Measurements from ENCODE around the gene TPRX1. TPM values are rescaled to one million over a fixed set of nuclear protein-coding genes. Genes with fewer than 3 reads are reported as not detected.
"Not testable (repeated sequence)": the region's sequence is repeated elsewhere in the genome, so short reads cannot be mapped to it uniquely, and the experiment has no call there.

Gene TPRX1
- total and polyA plus RNA-seq, 8 donors, result not detected

DNA sequence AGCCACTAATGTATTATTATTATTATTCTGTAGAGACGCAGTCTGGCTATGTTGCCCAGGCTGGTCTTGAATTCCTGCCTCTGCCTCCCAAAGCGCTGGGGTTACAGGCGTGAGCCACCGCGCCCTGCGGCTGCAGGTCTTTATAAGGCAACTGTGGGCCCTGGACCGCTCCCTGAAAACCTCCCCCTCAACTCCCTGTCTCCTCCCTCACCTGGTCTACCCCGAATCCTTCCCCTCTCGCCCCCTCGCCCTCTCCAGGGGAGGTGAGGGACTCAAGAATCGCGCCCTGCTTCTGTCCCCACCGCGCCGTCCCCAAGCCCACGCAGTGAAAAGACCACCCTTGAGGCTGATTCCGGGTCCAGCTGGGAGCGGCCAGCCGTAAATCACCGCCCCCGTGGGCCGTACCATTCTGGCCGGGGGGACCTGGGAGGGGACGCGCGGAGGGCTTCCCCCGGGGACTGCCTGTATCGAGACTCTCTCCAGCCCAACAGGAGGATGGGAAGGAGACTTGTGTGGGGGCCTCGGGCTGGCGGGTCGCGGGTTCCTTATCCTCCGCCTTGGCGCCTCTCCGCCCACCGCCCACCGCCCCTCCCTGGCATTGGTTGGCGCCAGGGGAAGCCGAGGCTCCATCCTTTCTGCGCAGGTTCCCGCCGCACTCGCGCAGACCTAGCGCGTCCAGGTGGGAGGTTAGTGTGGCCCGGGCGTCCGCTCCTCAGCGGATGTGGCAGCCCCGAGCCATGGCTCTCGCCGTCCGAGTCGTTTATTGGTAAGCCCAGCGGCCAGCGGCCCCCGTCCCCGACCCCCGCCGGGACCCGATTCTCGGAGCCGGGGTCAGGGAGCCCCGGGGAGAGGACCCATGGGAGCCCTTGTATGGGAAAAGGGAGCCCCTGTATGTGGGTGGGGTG is 26.1 kb downstream of the TPRX1 start, which contains the start of gene SELENOW:
Gene SELENOW, plus strand, starts transcription at position 655 of the 905 bp plus-strand sequence. Its CDS starts 83 bp downstream, at position 738.
- Histone ChIP-seq H3K9me3 (no peaks in the 10 kb centered on the region), H3K36me3 (peaks cover 0 to 26% of the 10 kb centered on the region in 2 donors), H3K4me1 (peaks cover 29 to 31% of the 10 kb centered on the region in 2 donors), H3K27me3 (no peaks in the 10 kb centered on the region), H3K27ac (peak within 1 kb of the TSS; percentile 94 to 98), H3K4me3 (peak within 1 kb of the TSS; percentile 74 to 92)
- ATAC-seq (peak; percentile 90), DNase-seq (peak; percentile 76 to 92 (median 82))
- TF ChIP-seq, protein P1, sequence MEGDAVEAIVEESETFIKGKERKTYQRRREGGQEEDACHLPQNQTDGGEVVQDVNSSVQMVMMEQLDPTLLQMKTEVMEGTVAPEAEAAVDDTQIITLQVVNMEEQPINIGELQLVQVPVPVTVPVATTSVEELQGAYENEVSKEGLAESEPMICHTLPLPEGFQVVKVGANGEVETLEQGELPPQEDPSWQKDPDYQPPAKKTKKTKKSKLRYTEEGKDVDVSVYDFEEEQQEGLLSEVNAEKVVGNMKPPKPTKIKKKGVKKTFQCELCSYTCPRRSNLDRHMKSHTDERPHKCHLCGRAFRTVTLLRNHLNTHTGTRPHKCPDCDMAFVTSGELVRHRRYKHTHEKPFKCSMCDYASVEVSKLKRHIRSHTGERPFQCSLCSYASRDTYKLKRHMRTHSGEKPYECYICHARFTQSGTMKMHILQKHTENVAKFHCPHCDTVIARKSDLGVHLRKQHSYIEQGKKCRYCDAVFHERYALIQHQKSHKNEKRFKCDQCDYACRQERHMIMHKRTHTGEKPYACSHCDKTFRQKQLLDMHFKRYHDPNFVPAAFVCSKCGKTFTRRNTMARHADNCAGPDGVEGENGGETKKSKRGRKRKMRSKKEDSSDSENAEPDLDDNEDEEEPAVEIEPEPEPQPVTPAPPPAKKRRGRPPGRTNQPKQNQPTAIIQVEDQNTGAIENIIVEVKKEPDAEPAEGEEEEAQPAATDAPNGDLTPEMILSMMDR (IDR thresholded peaks at IDR 0.05), result no peak
- intact Hi-C loops (cut with DNase I), result no loop called here

DNA sequence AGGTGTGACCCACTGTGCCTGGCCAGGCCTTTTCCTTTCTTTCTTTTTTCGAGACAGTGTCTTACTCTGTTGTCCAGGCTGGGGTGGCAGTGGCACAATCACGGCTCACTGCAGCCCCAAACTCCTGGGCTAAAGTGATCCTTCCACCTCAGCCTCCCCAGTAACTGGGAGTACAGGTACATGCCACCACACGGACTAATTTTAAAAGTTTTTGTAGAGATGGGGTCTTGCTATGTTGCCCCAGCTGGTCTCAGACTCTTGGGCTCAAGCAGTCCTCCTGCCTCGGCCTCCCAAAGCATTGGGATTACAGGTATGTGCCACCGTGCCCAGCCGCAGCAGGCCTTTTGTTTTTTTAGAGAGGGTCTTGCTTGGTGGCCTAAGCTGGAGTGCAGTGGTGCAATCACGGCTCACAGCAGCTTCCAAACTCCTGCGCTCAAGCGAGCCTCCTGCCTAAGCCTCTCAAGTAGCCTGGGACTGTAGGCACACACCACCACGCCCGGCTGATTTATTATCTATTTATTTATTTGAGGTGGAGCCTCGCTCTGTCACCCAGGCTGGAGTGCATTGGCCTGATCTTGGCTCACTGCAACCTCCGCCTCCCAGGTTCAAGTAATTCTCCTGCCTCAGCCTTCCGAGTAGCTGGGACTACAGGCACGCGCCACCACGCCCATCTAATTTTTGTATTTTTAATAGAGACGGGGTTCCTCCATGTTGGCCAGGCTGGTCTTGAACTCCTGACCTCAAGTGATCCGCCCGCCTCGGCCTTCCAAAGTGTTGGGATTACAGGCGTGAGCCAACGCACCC is 26.9 kb downstream of the TPRX1 start:
- intact Hi-C loops (cut with DNase I); ATAC-seq; DNase-seq; H3K9me3 ChIP-seq; H3K27me3 ChIP-seq: not testable (repeated sequence)
- Histone ChIP-seq H3K27ac (peak overlapping the region; percentile 94 to 98), H3K4me3 (peak overlapping the region; percentile 74 to 92), H3K36me3 (peaks cover 0 to 17% of the 10 kb centered on the region in 2 donors), H3K4me1 (peaks cover 29 to 31% of the 10 kb centered on the region in 2 donors)

DNA sequence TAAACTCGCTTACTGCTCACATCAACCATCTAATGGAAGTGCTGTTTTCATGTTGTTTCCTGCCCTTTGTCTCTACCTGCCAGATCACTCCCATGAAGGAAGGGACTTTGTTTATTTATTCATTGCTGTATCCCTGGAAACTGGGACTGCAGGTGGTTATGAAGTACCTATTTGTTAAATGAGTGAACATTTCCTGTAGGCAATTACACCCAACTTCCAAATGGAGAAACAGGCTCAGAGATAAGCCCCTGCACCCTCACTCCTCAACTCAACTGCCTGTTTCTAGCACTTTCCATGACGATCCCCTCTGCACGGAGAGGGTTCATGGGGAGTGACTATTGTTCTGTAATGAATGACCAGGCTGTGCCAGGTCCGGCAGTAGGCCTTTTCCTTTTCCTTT is 27.8 kb downstream of the TPRX1 start:
- TF ChIP-seq, protein P1 (IDR thresholded peaks at IDR 0.05), result no peak
- intact Hi-C loops (cut with DNase I), result no loop called here
- peak overlapping the region; percentile 94 to 98 for H3K27ac ChIP-seq
- H3K4me3 ChIP-seq, result no peak overlapping the region
- peaks cover 0 to 10% of the 10 kb centered on the region in 2 donors for H3K36me3 ChIP-seq
- no peaks in the 10 kb centered on the region for H3K9me3 ChIP-seq
- ATAC-seq (peak; percentile 35), DNase-seq (peak in 1 of 4 donors; percentile 29)
- peaks cover 25 to 31% of the 10 kb centered on the region in 2 donors for H3K4me1 ChIP-seq
- H3K27me3 ChIP-seq, result no peaks in the 10 kb centered on the region

DNA sequence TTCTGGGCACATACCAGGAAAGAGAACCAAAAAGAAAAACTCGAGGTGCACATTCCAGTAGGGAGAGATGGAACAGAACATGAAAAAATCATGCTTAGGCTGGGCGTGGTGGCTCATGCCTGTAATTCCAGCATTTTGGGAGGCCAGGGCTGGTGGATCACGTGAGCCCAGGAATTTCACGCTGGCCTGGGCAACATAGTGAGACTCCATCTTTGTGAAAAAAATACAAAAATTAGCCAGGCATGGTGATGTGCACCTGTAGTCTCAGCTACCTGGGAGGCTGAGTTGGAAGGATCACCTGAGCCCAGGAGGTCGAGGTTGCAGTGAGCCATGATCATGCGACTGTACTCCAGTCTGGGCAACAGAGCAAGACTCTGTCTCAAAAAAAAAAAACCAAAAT is 33.1 kb downstream of the TPRX1 start:
- DNase-seq; H3K4me1 ChIP-seq; H3K36me3 ChIP-seq; ATAC-seq; H3K4me3 ChIP-seq; H3K27me3 ChIP-seq; H3K27ac ChIP-seq; intact Hi-C loops (cut with DNase I); H3K9me3 ChIP-seq: not testable (repeated sequence)

DNA sequence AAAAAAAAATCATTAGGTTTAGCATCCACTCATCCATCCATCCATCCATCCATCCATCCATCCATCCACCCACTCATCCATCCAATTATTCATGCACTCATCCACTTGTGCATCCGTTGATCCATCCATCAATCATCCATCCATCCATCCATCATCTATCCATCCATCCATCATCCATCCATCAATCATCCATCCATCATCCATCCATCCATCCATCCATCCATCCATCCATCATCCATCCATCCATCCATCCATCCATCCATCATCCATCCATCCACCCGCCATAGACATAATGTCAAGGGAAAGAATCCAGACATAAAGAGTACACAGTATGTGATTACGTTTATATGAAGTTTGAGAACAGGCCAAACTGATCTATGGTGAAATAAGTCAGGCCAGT is 34.8 kb downstream of the TPRX1 start:
- intact Hi-C loops (cut with DNase I), result no loop called here
- Histone ChIP-seq H3K36me3 (no peaks in the 10 kb centered on the region), H3K27ac (no peak overlapping the region), H3K4me1 (no peaks in the 10 kb centered on the region), H3K9me3 (no peaks in the 10 kb centered on the region), H3K4me3 (no peak overlapping the region), H3K27me3 (no peaks in the 10 kb centered on the region)
- no peak for ATAC-seq
- TF ChIP-seq, protein P1 (IDR thresholded peaks at IDR 0.05), result no peak
- DNase-seq, result no peak

DNA sequence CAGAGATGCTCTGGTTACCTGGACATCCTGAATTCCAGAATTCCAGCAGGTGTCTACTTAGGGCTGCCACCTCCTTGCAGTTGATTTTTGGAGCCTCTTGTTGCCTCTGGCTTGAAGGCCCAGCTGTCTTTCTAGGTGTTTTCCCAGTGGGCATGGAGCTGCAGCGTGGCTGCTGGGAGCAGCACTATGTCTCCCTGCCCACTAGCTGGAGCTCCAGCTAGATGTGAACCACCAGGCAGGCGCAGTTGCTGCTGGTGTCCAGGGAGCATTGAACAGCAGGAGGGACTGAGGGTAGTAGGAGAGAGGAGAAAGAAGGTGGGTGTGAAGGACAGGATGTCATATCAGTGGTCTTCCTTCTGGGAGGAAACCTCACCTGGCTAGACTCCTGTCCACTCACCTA is 35.7 kb downstream of the TPRX1 start:
- Histone ChIP-seq H3K27me3 (no peaks in the 10 kb centered on the region), H3K9me3 (no peaks in the 10 kb centered on the region), H3K4me1 (no peaks in the 10 kb centered on the region), H3K27ac (no peak overlapping the region), H3K4me3 (no peak overlapping the region), H3K36me3 (no peaks in the 10 kb centered on the region)
- no peak for ATAC-seq
- intact Hi-C loops (cut with DNase I), result no loop called here
- DNase-seq, result no peak
- TF ChIP-seq, protein P1 (IDR thresholded peaks at IDR 0.05), result no peak
